SK-N-SH treated with all-trans-retinoic acid at 6 μM for 48 hours (cell line): ENCODE data around the gene CFAP251.

Experiments
- ATAC-seq: fragments of 200-7000 bp; cut with Tn5 transposase; 3 replicates; pipeline ENCODE4 v1.9.1; 2020; ENCODE audit warnings: mild to moderate bottlenecking, moderate library complexity
- ARNTL ChIP-seq: fragments of 450-650 bp; formaldehyde crosslinking; IDR thresholded peaks from 2 replicates; pipeline ENCODE4 v1.5.0; 2020; ENCODE audit warnings: low read depth, mild to moderate bottlenecking, moderate library complexity, borderline replicate concordance
- BACH2 ChIP-seq: fragments of 250-450 bp; sonication (Bioruptor Pico); IDR thresholded peaks from 2 replicates; pipeline ENCODE4 v1.9.0; 2021; ENCODE audit warnings: mild to moderate bottlenecking, borderline replicate concordance
- CREB5 ChIP-seq: fragments of 250-450 bp; sonication (Bioruptor Pico); IDR thresholded peaks from 2 replicates; pipeline ENCODE4 v1.5.1; 2020; ENCODE audit warnings: low read depth, mild to moderate bottlenecking, moderate library complexity
- CSDC2 ChIP-seq: fragments of 250-450 bp; sonication (Bioruptor Pico); IDR thresholded peaks from 2 replicates; pipeline ENCODE4 v1.5.0; 2020; ENCODE audit warnings: mild to moderate bottlenecking, moderate library complexity
- CSRNP3 ChIP-seq: fragments of 250-450 bp; sonication (Bioruptor Pico); IDR thresholded peaks from 2 replicates; pipeline ENCODE4 v1.5.1; 2021; ENCODE audit warnings: mild to moderate bottlenecking, moderate library complexity
- ESRRG ChIP-seq: fragments of 250-450 bp; sonication (Bioruptor Pico); IDR thresholded peaks from 2 replicates; pipeline ENCODE4 v1.6.1; 2021; ENCODE audit warnings: mild to moderate bottlenecking
- ISL1 ChIP-seq: fragments of 250-450 bp; sonication (Bioruptor Pico); IDR thresholded peaks from 2 replicates; pipeline ENCODE4 v2.1.2; 2022; ENCODE audit warnings: mild to moderate bottlenecking, moderate library complexity
- OSR1 ChIP-seq: fragments of 250-450 bp; sonication (Bioruptor Pico); IDR thresholded peaks from 2 replicates; pipeline ENCODE4 v1.8.0; 2022; ENCODE audit warnings: moderate library complexity, mild to moderate bottlenecking, inconsistent platforms
- PATZ1 ChIP-seq: fragments of 250-450 bp; sonication (Bioruptor Pico); IDR thresholded peaks from 2 replicates; pipeline ENCODE4 v1.8.0; 2020; ENCODE audit warnings: mild to moderate bottlenecking, moderate library complexity, borderline replicate concordance
- POU6F1 ChIP-seq: fragments of 250-450 bp; sonication (Bioruptor Pico); IDR thresholded peaks from 2 replicates; pipeline ENCODE4 v1.8.0; 2021; ENCODE audit warnings: low read depth, mild to moderate bottlenecking, moderate library complexity, borderline replicate concordance
- PPARA ChIP-seq: fragments of 250-450 bp; sonication (Bioruptor Pico); IDR thresholded peaks from 2 replicates; pipeline ENCODE4 v1.5.0; 2020; ENCODE audit warnings: mild to moderate bottlenecking, borderline replicate concordance
- RARB ChIP-seq: fragments of 250-450 bp; sonication (Bioruptor Pico); IDR thresholded peaks from 2 replicates; pipeline ENCODE4 v1.8.0; 2021; ENCODE audit warnings: mild to moderate bottlenecking, moderate library complexity
- SNAI2 ChIP-seq: fragments of 250-450 bp; sonication (Bioruptor Pico); IDR thresholded peaks from 2 replicates; pipeline ENCODE4 v1.5.0; 2020; ENCODE audit warnings: mild to moderate bottlenecking, moderate library complexity
- TCF4 ChIP-seq: fragments of 250-450 bp; sonication (Bioruptor Pico); IDR thresholded peaks from 2 replicates; pipeline ENCODE4 v1.8.0; 2021; ENCODE audit warnings: mild to moderate bottlenecking, moderate library complexity, borderline replicate concordance
- TOX ChIP-seq: fragments of 250-450 bp; sonication (Bioruptor Pico); IDR thresholded peaks from 2 replicates; pipeline ENCODE4 v1.8.0; 2021; ENCODE audit warnings: mild to moderate bottlenecking, moderate library complexity, borderline replicate concordance
- TSHZ2 ChIP-seq: fragments of 250-450 bp; sonication (Bioruptor Pico); IDR thresholded peaks from 2 replicates; pipeline ENCODE4 v1.5.0; 2020; ENCODE audit warnings: mild to moderate bottlenecking, moderate library complexity
- ZC3H10 ChIP-seq: fragments of 250-450 bp; sonication (Bioruptor Pico); IDR thresholded peaks from 2 replicates; pipeline ENCODE4 v1.5.1; 2021; ENCODE audit warnings: mild to moderate bottlenecking, moderate library complexity
- ZFP3 ChIP-seq: fragments of 250-450 bp; sonication (Bioruptor Pico); IDR thresholded peaks from 2 replicates; pipeline ENCODE4 v1.5.0; 2020; ENCODE audit warnings: mild to moderate bottlenecking, moderate library complexity
- ZFP30 ChIP-seq: fragments of 450-650 bp; formaldehyde crosslinking; IDR thresholded peaks from 2 replicates; pipeline ENCODE4 v1.5.0; 2022; ENCODE audit warnings: mild to moderate bottlenecking, moderate library complexity
- ZNF565 ChIP-seq: fragments of 450-650 bp; formaldehyde crosslinking; conservative IDR thresholded peaks from 2 replicates; pipeline ENCODE4 v1.5.0; 2020; ENCODE audit warnings: low read depth, mild to moderate bottlenecking, moderate library complexity
- ZNF70 ChIP-seq: fragments of 450-650 bp; formaldehyde crosslinking; IDR thresholded peaks from 2 replicates; pipeline ENCODE4 v1.5.0; 2020; ENCODE audit warnings: mild to moderate bottlenecking, moderate library complexity
- ZNF8 ChIP-seq: fragments of 450-650 bp; formaldehyde crosslinking; IDR thresholded peaks from 2 replicates; pipeline ENCODE4 v1.5.0; 2020; ENCODE audit warnings: mild to moderate bottlenecking, moderate library complexity

Gene CFAP251

GRCh38 chr12:121966959-121967358 is 48.6 kb downstream of the CFAP251 start:
- no peak for ATAC-seq
- TF ChIP-seq SNAI2 (CRISPR knock-in tag) = no peak

GRCh38 chr12:121968876-121969275 is 50.5 kb downstream of the CFAP251 start:
- no peak for TF ChIP-seq SNAI2 (CRISPR knock-in tag)
- no peak for TF ChIP-seq CREB5 (CRISPR knock-in tag)
- no peak for TF ChIP-seq PATZ1 (CRISPR knock-in tag)
- TF ChIP-seq ZNF8 (CRISPR knock-in tag) = no peak
- no peak for TF ChIP-seq CSDC2 (CRISPR knock-in tag)
- no peak for TF ChIP-seq ZFP3 (CRISPR knock-in tag)
- TF ChIP-seq CSRNP3 = no peak
- no peak for TF ChIP-seq ZNF70 (CRISPR knock-in tag)
- no peak for TF ChIP-seq ESRRG (CRISPR knock-in tag)
- no peak for TF ChIP-seq ARNTL (CRISPR knock-in tag)
- no peak for TF ChIP-seq TOX (CRISPR knock-in tag)
- no peak for TF ChIP-seq ISL1 (CRISPR knock-in tag)
- no peak for TF ChIP-seq ZNF565 (CRISPR knock-in tag)
- no peak for TF ChIP-seq TSHZ2 (CRISPR knock-in tag)
- TF ChIP-seq OSR1 (CRISPR knock-in tag) = no peak
- TF ChIP-seq ZFP30 (CRISPR knock-in tag) = no peak
- TF ChIP-seq TCF4 (CRISPR knock-in tag) = no peak
- no peak for TF ChIP-seq ZC3H10 (CRISPR knock-in tag)
- TF ChIP-seq POU6F1 = no peak
- TF ChIP-seq PPARA (CRISPR knock-in tag) = no peak
- ATAC-seq = no peak

- no peak for ATAC-seq
- TF ChIP-seq PATZ1 (CRISPR knock-in tag) = no peak
- no peak for TF ChIP-seq TSHZ2 (CRISPR knock-in tag)
- TF ChIP-seq TOX (CRISPR knock-in tag) = no peak
- no peak for TF ChIP-seq CREB5 (CRISPR knock-in tag)
- TF ChIP-seq BACH2 (CRISPR knock-in tag) = no peak
- TF ChIP-seq ESRRG (CRISPR knock-in tag) = no peak
- TF ChIP-seq OSR1 (CRISPR knock-in tag) = no peak
- no peak for TF ChIP-seq RARB (CRISPR knock-in tag)
- no peak for TF ChIP-seq SNAI2 (CRISPR knock-in tag)
- no peak for TF ChIP-seq ZC3H10 (CRISPR knock-in tag)
Observed at GRCh38 chr12:121969726-121970125, 51.3 kb downstream of the CFAP251 start.
